GM19455 (cell line): Measurements from ENCODE around the gene RNF145.

Experiments used
- ATAC-seq: cut with Tn5 transposase; IDR thresholded peaks from one replicate; pipeline ENCODE4 v1.9.1; 2021; ENCODE audit not compliant: unreplicated experiment

The RNF145 gene

GRCh38 chr5:159220206-159220605 is 10.9 kb upstream of the RNF145 start:
- no peak for ATAC-seq

GRCh38 chr5:159218595-159219023 is 9.3 kb upstream of the RNF145 start:
- ATAC-seq: no peak

- no peak for ATAC-seq
These were observed 7.9 kb upstream of the RNF145 start for GRCh38 chr5:159217236-159217635.

DNA sequence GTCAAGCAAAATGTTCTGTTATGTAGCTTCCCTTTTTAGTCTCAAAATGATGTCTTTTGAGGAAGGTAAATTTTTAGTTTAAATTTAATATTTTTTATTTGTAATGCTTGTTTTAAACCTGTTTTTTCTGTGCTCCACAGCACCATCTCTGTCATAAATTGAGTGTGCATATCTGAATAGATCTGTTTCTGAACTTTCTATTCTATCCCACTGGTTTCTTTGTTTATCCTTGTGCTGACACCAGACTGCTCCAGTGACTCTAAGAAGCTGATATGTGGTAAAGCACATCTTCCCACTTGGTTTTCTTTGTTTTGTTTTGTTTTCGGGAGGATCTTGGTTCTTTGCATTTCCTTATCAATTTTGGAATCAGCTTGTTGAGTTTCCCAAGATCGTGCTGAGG is 7.1 kb upstream of the RNF145 start:
- no peak for ATAC-seq

GRCh38 chr5:159215886-159216285 is 6.5 kb upstream of the RNF145 start:
- ATAC-seq: no peak

DNA sequence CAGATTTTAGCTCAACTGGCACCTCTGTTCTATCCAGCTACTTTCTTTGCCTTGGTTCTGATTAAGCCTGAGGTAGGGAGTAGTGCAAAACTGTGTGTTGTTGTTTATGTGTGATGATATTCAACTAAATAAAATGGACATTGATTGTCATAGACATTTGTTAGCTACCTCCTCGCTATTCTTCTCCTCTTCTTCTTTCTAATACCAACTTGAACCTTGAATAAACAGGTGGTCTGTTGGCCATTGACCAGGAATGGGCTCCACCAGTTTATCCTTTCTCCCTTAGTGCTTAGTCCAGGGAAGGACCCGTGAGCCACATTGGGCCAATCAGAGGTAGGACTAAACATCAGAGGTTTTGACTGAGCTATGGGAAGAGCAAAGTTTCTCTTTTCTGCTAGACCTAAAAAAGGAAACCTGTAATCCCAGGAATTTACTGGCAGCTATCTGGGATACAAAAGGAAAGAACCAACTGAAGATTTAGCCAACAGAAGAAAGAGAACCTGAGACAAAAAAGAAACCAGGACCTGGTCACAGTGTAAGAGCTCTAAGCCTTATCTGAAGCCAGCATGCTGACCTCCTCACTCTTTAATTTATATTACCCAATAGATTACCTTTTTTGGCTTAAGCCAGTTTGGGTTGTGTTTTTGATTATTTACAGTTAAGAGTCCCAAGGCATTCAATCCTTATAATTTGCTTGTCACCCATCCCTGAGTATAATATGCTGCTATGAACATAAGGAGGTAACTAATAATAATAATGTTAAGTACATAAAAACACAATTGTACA is 5.3 kb upstream of the RNF145 start:
- ATAC-seq: no peak

- ATAC-seq: no peak
These were observed 3.5 kb upstream of the RNF145 start for GRCh38 chr5:159212657-159213462.

DNA sequence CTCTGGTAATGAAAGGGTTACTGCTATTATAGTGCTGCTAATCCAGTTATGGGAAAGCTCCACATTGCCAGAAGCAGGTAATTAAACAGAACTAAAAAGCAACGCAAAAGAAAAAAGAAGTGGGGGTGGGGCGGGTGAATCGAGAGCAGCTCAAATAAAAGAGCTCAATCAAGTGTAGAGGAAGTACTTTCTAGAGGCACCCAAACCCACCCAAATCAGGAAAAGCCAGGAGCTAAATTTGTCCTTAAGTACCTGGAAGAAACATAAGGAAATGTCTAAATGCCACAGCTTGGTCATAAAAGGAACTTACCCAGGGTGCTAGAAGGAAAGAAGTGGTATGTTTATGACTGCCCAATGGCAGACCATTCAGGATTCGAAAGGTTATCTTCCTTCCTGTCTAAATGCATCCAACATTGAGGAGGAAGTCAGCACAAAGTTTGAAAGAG is 2.4 kb upstream of the RNF145 start:
- ATAC-seq: no peak

DNA sequence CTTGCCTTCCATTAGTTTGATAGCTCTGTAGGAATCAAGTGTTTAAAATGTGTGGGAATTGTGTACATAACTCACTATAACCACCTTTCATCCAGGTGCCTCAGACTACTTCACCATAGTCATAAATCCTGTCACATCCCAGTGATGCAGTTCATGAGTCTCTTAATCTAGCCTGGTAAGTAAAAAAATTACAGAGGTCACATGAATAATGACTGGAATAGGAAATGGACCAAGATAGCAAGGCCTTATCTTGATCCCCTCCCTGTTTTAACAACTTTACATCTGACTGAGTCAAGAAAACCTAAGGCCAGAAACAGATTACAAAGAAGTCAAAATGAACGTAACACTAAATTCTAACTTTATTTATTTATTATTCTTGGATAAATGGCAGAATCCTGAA is 1.5 kb upstream of the RNF145 start:
- no peak for ATAC-seq

GRCh38 chr5:159210210-159210661 is 883 bp upstream of the RNF145 start:
- ATAC-seq: no peak

GRCh38 chr5:159208514-159209437 is 577 bp downstream of the RNF145 start:
- ATAC-seq: peak; percentile 21

GRCh38 chr5:159207686-159208513 is 1.5 kb downstream of the RNF145 start:
- ATAC-seq: peak; percentile 51

- ATAC-seq: no peak
These were observed 2.1 kb downstream of the RNF145 start for GRCh38 chr5:159207222-159207685.

DNA sequence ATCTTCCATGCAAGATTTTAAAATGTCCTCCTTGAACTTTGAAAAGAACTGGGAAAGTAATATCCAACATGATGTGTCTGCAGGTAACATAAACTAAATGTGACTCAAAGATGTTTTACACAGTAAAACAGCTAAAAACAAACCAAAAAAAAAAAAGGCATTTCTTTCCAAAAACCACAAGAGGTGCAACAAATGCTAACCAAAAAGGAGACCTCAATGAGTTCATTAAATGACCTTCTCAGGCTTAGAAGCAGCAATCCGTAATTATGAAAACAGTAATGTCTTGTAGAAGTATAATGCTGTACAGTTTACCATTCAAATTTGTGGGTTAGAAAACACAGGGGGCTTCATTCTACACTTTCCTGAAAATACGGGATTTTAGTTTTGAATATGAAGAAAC is 2.5 kb downstream of the RNF145 start:
- ATAC-seq: no peak

DNA sequence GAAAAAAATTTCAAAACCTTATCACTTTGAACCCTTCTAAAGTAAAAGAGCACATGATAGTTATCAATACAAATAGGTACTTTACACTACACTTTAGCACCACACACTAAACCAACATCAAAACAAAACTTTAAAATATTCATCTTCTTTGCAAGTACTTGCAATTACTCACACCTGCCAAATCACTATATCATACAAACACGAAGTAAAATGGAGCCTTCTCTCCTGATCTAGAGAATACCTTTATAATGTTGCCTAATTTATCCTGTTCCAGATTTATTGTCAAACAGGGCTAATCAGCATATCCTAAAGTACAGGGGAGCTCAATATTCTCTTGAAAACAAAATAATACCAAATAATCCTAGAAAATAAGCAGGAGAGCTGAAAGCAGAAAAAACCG is 3.0 kb downstream of the RNF145 start:
- ATAC-seq: no peak

GRCh38 chr5:159203351-159203750 is 6.0 kb downstream of the RNF145 start:
- no peak for ATAC-seq

DNA sequence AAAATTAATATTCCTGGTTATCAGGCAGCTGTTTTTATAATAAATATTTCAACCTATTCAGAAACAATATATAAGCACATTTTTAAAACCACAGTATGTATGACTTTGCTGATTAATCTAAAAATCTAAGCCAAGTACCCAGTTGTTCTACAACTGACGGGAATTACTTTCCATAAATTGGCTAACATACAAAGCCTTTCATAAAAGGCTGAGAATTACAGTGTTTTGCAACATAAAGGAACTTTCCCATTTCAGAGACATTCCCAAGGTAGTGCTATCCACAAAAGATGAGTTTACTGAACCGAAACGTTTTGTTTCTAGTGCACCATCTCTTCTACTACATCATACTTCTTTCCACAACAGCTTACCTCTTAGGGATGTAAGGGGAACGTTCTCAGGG is 7.2 kb downstream of the RNF145 start:
- no peak for ATAC-seq

- no peak for ATAC-seq
These were observed 9.6 kb downstream of the RNF145 start for GRCh38 chr5:159199780-159200179.

DNA sequence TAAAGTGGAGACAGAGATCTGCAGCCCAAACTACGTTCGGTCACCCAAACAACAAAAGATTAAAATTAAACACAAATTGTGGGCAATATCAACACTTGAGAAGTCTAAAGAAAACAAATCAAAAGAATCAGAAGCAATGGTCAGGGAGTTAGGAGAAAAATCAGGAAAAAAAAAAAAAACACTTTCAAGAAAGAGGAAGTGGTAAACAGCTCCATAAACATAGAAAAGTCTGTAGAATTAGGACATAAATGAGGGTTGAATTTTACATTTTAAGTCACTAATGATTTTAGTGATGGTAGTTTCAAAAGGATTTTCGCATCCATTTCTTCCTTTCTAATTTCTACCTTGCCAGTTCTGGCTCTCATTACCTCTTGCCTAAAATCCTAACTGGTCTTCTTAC is 10.1 kb downstream of the RNF145 start:
- no peak for ATAC-seq
